GM03348 (cell line): ENCODE results near the gene TEKT2.

Experiments
- DNase-seq: peaks from one replicate; pipeline ENCODE4 v3.0.0; 2012; ENCODE audit warnings: low spot score

Gene TEKT2

GRCh38 chr1:36106269-36106668 lies 22.4 kb downstream of the TEKT2 start:
- DNase-seq: no peak

- no peak for DNase-seq
Observed at GRCh38 chr1:36107394-36107793, 23.5 kb downstream of the TEKT2 start.

GRCh38 chr1:36108314-36108713 lies 24.4 kb downstream of the TEKT2 start:
- DNase-seq: no peak

GRCh38 chr1:36109041-36109679 lies 25.3 kb downstream of the TEKT2 start:
- peak; percentile 90 for DNase-seq

GRCh38 chr1:36111151-36111550 lies 27.3 kb downstream of the TEKT2 start:
- no peak for DNase-seq

- no peak for DNase-seq
Observed at GRCh38 chr1:36112823-36113222, 28.9 kb downstream of the TEKT2 start.

GRCh38 chr1:36114371-36114770 lies 30.5 kb downstream of the TEKT2 start:
- no peak for DNase-seq

GRCh38 chr1:36115200-36115669 lies 31.3 kb downstream of the TEKT2 start:
- peak; percentile 93 for DNase-seq

GRCh38 chr1:36115931-36116330 lies 32.0 kb downstream of the TEKT2 start:
- DNase-seq: peak; percentile 79

GRCh38 chr1:36116901-36117300 lies 33.0 kb downstream of the TEKT2 start:
- no peak for DNase-seq

GRCh38 chr1:36118447-36119204 lies 34.7 kb downstream of the TEKT2 start:
- DNase-seq: no peak

GRCh38 chr1:36119456-36119855 lies 35.6 kb downstream of the TEKT2 start:
- no peak for DNase-seq

- DNase-seq: no peak
Observed at GRCh38 chr1:36122062-36123030, 38.5 kb downstream of the TEKT2 start.

- no peak for DNase-seq
Observed at GRCh38 chr1:36123356-36123755, 39.5 kb downstream of the TEKT2 start.

GRCh38 chr1:36124404-36125128 lies 40.7 kb downstream of the TEKT2 start:
- no peak for DNase-seq

- DNase-seq: peak; percentile 80
Observed at GRCh38 chr1:36125129-36125991, 41.5 kb downstream of the TEKT2 start, which contains the start of gene COL8A2. Gene COL8A2, minus strand, starts transcription at chr1:36125222. Its CDS starts 24,980 bp downstream, at chr1:36100242.

GRCh38 chr1:36126005-36126716 lies 42.3 kb downstream of the TEKT2 start:
- no peak for DNase-seq

GRCh38 chr1:36126797-36127500 lies 43.1 kb downstream of the TEKT2 start:
- no peak for DNase-seq
